T47D (cell line): ENCODE measurements around the gene RNF186.

ENCODE experiments used
- DNase-seq, 2 experiments: peaks; one replicate each; pipeline versions ENCODE4 v3.0.0 to v3.0.0-alpha.2; 2011 to 2012; ENCODE audit warnings: low read depth in 1 of 2, low spot score in 1 of 2
- JUND ChIP-seq: IDR thresholded peaks from 2 replicates; pipeline ENCODE4 v1.6.1; 2012; ENCODE audit warnings: low read depth
- in situ Hi-C: cut with HindIII; loops from 2 replicates; pipeline ENCODE4 v1.10.0; 2016; ENCODE audit warnings: low sequenced_read_pairs, low pct_unique_long_range_greater_than_20kb

Gene RNF186

GRCh38 chr1:19775831-19776230 is 39.3 kb downstream of the RNF186 start:
- in situ Hi-C loops = no loop called here

DNA sequence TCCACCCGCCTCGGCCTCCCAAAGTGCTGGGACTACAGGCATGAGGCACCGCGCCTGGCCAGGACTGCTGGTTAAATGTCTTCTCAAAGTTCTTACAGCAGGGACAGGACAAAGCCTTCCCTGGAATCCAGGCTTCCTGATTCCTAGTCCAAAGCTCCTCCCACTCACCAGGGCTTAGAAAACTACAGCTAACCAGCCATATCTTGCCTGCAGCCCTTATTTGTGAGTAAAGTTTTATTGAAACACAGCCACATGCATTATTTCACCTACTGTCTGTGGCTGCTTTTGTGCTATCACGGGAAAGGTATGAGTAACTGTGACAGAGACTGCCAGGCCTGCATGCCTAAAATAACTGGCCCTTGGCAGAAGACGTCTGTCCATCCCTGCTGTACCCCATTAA is 39.8 kb downstream of the RNF186 start:
- TF ChIP-seq JUND = no peak
- no peak for DNase-seq
- in situ Hi-C loops = no loop called here

More at GRCh38 chr1:19775831-19776230, 39.3 kb downstream of the RNF186 start:
- DNase-seq = no peak
- TF ChIP-seq JUND = no peak

DNA sequence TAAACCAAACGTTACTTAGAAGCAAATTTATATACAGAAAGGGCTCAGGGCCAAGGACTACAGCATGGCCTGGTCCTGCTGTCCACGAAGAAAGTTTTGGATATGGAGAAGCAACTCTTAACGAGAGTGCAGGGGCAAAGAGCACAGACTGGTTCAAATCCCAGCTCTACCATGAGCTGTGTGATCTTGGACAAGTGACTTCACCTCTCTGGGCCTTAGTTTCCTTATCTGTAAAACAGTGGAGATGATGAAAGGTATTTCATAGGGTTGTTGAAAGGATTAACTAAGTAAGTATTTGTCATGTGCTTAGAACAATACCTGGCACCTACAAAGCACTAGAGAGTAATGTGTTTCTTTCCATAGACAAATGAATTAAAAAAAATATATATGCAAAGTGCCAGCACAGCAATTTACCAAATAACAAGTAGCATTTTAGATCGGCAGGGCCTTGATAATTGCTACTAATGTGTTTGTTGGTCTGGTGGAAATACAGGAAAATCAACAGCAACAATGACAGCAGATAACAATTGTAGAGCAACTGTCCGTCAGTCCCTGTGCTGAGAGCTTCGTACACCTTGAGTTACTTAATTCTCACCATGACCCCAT is 40.8 kb downstream of the RNF186 start:
- DNase-seq = no peak
- in situ Hi-C loops = no loop called here
- no peak for TF ChIP-seq JUND

DNA sequence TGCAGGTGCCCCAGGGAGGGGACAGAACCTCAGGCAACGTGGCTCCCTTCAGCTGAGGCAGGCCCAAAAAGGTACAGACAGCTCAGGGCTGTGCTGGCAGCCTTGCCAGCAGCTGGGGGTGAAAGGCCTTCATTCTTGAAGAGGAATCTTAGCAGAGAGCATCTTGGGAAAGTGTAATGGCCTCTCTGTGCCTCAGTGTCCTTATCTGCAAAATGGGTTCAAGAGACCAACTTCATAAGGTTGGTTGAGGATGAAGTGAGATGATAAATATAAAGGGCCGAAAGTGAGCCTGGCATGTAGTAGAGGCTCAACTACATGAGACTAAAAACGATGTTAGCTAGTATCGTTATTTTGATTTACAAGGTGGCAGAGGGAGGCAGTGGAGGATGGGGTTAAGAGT is 41.6 kb downstream of the RNF186 start:
- no peak for TF ChIP-seq JUND
- DNase-seq = no peak
- in situ Hi-C loops = no loop called here

- TF ChIP-seq JUND = no peak
- in situ Hi-C loops = no loop called here
- no peak for DNase-seq
Observed at GRCh38 chr1:19772053-19772452, 43.0 kb downstream of the RNF186 start.

GRCh38 chr1:19771350-19771749 is 43.7 kb downstream of the RNF186 start:
- no peak for DNase-seq
- no peak for TF ChIP-seq JUND
- in situ Hi-C loops = no loop called here

DNA sequence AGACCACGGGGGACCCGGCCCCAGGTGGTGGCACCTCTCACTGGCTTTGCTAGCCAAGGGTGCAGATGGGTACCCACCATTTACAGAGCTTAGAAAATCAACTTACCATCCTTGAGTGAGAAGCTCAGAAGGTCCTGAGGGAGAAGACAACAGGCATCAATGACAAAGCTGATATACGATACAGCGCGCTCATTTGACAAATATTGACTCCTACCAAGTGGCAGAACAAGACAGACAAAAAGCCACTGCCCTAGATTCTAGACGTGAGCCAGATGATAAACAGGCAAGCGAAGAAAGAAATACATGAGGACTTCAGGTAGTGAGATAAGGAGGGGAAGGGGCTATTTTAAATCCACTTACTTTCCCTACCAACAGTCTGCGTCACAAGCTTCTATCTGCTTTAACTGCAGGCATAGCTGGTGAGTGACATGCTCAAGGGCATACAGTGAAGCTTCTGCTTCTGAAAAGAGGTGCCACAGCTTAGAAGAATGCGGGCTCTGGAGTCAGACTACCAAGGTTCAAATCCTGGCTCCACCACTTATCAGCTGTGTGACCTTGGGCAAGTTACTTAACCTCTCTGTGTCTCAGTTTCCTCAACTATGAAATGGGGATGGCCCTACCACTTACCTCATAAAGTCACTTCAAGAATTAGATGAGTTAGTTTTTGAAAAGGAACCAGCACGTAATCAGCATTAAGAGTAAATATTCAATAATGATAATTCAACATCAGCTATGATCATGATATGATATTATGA is 44.5 kb downstream of the RNF186 start:
- no peak for TF ChIP-seq JUND
- in situ Hi-C loops = no loop called here
- peak in 1 of 2 experiments; percentile 28 for DNase-seq

DNA sequence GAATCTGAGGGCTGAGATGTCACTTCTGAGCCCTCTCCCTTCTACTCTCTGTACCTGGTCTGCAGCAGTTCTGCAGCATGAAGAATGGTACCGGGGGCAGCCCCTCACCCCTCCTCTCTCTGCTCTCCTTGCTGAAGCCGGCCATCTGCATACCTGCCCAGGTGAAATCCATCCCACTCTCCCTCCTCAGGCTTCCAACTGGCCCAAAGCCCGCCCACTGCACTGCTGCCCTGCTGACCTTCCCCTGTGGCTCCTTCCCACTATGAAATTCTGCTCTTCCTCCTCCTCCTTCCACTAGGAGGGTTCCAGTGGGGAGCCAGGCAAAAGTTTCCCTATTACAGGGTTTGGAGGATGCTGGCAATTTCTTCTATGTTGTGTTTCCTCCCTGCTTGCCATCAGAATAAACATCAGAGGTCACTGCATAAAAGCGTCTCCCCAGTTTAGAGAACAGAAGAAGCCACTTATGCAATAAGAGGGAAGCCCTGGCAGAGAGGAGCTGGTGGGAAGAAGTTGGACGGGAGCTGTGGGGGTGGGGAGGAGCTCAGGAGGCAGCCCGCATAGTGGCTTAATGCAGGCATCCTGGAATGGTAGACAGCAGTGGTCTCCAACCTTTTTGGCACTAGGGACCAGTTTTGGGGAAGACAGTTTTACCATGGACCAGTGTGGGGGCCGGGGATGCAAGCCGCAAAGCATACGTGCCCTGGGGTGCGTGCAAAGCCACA is 45.7 kb downstream of the RNF186 start:
- no peak for TF ChIP-seq JUND
- in situ Hi-C loops = no loop called here
- no peak for DNase-seq

DNA sequence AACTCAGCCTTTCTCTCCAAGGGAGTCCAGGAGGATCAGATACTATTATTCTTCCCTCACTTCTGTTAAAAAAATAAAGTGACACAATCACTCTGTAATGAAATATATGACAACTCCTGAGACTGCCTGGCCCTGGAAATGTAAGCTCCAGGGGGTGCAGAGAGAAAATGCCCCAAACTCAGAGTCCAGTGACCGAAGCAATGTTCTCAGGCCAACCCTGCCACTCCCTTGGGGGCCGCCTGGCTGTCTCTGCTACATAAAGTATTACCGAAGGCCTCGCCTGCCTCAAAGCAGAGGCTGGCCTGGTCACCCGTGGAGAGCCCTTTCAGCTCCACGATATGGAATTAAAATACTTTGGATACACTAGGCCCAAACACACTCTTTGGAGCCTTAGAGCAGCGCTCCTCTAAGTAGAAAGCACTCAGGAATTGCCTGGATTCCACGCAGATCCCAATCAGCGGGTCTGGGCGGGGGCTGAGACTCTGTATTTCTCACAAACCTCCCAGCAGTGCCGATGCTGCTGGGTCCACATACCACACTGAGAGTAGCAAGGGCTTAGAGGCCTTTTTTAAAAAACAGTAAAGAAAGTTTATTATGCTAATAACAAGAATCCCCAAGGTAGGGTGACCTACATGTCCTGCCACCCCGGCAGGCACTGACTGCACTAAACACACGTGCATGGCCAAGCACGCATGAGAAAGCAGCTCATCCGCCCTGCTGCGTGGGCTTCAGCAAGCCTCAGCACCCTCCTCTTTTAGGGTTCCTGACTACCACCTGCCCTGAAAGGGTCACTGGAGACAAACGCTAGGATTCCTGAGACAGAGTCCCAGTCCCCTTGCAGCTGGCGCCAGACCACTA is 46.5 kb downstream of the RNF186 start:
- no peak for DNase-seq
- in situ Hi-C loops = no loop called here
- TF ChIP-seq JUND = no peak

GRCh38 chr1:19765623-19766022 is 49.5 kb downstream of the RNF186 start:
- no peak for TF ChIP-seq JUND
- in situ Hi-C loops = no loop called here

DNA sequence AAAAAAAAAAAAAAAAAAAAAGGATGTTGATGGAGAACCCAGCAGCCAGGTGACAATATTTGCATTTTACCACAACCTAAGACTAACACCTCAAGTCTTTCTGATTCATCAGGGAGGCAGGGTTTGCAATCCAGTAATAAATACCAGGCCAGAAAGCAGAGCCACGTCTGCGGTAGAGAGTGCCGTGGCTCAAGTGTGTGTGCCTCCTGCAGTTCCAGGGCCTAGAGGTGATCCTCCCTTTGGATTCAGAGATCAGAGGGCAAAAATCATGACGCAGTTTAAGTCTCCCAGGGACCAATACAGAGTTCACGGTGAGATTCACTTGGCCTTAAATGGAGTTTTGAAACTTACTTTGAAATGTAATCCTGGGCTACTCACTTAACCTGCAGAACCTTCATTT is 50.2 kb downstream of the RNF186 start:
- in situ Hi-C loops = no loop called here
- no peak for TF ChIP-seq JUND
- DNase-seq = no peak

More at GRCh38 chr1:19765623-19766022, 49.5 kb downstream of the RNF186 start:
- DNase-seq = no peak
